Type B pancreatic cell (in vitro differentiated cells): ENCODE measurements around the gene TSTD2. TPM values are rescaled to one million over a fixed set of nuclear protein-coding genes. Genes with fewer than 3 reads are reported as not detected.

Experiments used
- DNase-seq: peaks from one replicate; pipeline ENCODE4 v3.0.0; 2021; ENCODE audit warnings: mixed read lengths; ENCODE audit not compliant: unreplicated experiment; ENCODE audit errors: extremely low spot score
- H3K27ac Mint-ChIP-seq: 2 replicates; pipeline ENCODE4 v1.8.0; 2021; ENCODE audit warnings: mild to moderate bottlenecking, mixed read lengths
- H3K27me3 Mint-ChIP-seq: 2 replicates; pipeline ENCODE4 v1.8.0; 2021; ENCODE audit warnings: mixed read lengths
- H3K36me3 Mint-ChIP-seq: 2 replicates; pipeline ENCODE4 v1.8.0; 2021; ENCODE audit warnings: mixed read lengths
- H3K4me1 Mint-ChIP-seq: one replicate; pipeline ENCODE4 v1.8.0; 2021; ENCODE audit warnings: mixed read lengths; ENCODE audit not compliant: unreplicated experiment
- H3K4me3 Mint-ChIP-seq: 2 replicates; pipeline ENCODE4 v1.8.0; 2021; ENCODE audit warnings: mild to moderate bottlenecking, mixed read lengths
- H3K9me3 Mint-ChIP-seq: 2 replicates; pipeline ENCODE4 v1.8.0; 2021; ENCODE audit warnings: mixed read lengths
- CTCF ChIP-seq: fragments of 200-600 bp; sonication (generic); conservative IDR thresholded peaks from 2 replicates; pipeline ENCODE4 v1.5.0; 2021; ENCODE audit warnings: antibody characterized with exemption, mild to moderate bottlenecking
- total RNA-seq: library from RNA; stranded (reverse); gene quantifications from 2 replicates; pipeline ENCODE4 v1.2.1, GENCODE V29; 2021; ENCODE audit warnings: low replicate concordance

The TSTD2 gene
- total RNA-seq, 1 donor from 2014 or later, result 24.9 TPM

- Mint-ChIP-seq H3K27ac (no peak overlapping the region), H3K36me3 (peaks cover 41% of the 10 kb centered on the region), H3K4me3 (no peak overlapping the region), H3K4me1 (no peaks in the 10 kb centered on the region), H3K9me3 (no peaks in the 10 kb centered on the region), H3K27me3 (no peaks in the 10 kb centered on the region)
- TF ChIP-seq CTCF, result no peak
- DNase-seq, result no peak
These were observed 37.4 kb upstream of the TSTD2 start for GRCh38 chr9:97670586-97670985.

GRCh38 chr9:97668485-97668884 is 35.3 kb upstream of the TSTD2 start:
- Mint-ChIP-seq H3K4me1 (no peaks in the 10 kb centered on the region), H3K4me3 (no peak overlapping the region), H3K36me3 (peaks cover 40% of the 10 kb centered on the region), H3K27me3 (no peaks in the 10 kb centered on the region), H3K27ac (no peak overlapping the region), H3K9me3 (no peaks in the 10 kb centered on the region)
- no peak for TF ChIP-seq CTCF
- DNase-seq, result no peak

GRCh38 chr9:97666907-97667686 is 33.9 kb upstream of the TSTD2 start:
- H3K27me3 Mint-ChIP-seq, result no peaks in the 10 kb centered on the region
- DNase-seq, result no peak
- no peaks in the 10 kb centered on the region for H3K9me3 Mint-ChIP-seq
- no peak overlapping the region for H3K4me3 Mint-ChIP-seq
- no peak for TF ChIP-seq CTCF
- no peaks in the 10 kb centered on the region for H3K4me1 Mint-ChIP-seq
- no peak overlapping the region for H3K27ac Mint-ChIP-seq
- peaks cover 45% of the 10 kb centered on the region for H3K36me3 Mint-ChIP-seq

GRCh38 chr9:97665742-97666141 is 32.6 kb upstream of the TSTD2 start:
- H3K4me1 Mint-ChIP-seq, result no peaks in the 10 kb centered on the region
- DNase-seq, result no peak
- H3K36me3 Mint-ChIP-seq, result peaks cover 43% of the 10 kb centered on the region
- H3K27me3 Mint-ChIP-seq, result no peaks in the 10 kb centered on the region
- TF ChIP-seq CTCF, result no peak
- H3K4me3 Mint-ChIP-seq, result no peak overlapping the region
- no peaks in the 10 kb centered on the region for H3K9me3 Mint-ChIP-seq
- no peak overlapping the region for H3K27ac Mint-ChIP-seq

- no peaks in the 10 kb centered on the region for H3K9me3 Mint-ChIP-seq
- DNase-seq, result no peak
- peaks cover 57% of the 10 kb centered on the region for H3K36me3 Mint-ChIP-seq
- H3K27ac Mint-ChIP-seq, result no peak overlapping the region
- TF ChIP-seq CTCF, result no peak
- H3K4me3 Mint-ChIP-seq, result no peak overlapping the region
- no peaks in the 10 kb centered on the region for H3K27me3 Mint-ChIP-seq
- no peaks in the 10 kb centered on the region for H3K4me1 Mint-ChIP-seq
These were observed 27.7 kb upstream of the TSTD2 start for GRCh38 chr9:97660847-97661246.
